ENCODE data around the gene SEPTIN1.
A peak's percentile ranks its signal among the peaks of the same experiment; 100 is the strongest.
"Not testable (repeated sequence)": the region's sequence is repeated elsewhere in the genome, so short reads cannot be mapped to it uniquely, and the experiment has no call there.

SEPTIN1 gene

DNA sequence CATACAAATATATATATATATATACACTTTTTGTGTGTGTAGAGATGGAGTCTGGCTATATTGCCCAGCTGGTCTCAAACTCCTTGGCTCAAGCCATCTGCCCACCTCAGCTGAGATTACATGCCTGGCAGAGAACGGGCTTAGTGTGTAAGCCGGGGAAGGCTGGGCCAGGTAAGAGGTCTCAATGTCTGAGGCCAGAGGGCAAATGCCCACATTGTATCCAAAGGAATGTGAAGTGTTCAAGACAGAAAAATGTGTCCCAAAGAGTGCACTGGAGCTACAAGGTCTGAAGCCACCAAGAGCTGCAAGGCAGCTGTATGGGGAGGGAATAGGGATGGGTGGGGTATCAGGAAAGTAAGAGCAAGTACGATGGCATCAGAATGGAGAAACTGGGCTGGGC, 36.1 kb downstream of the SEPTIN1 start:
- no peak overlapping the region for H3K27ac ChIP-seq (replicated peaks; ENCODE audit: low read length)
- no peak overlapping the region for H2BK15ac ChIP-seq (ENCODE audit: low read length)
- no peak overlapping the region for H2BK120ac ChIP-seq (ENCODE audit: low read depth, low read length)
- H3K23ac ChIP-seq (ENCODE audit: low read depth, low read length, poor library complexity), result no peak overlapping the region
- no peaks in the 10 kb centered on the region for H3K9me3 ChIP-seq (replicated peaks in 1 of 2; ENCODE audit: control insufficient read depth in 2 of 2, insufficient read depth in 1 of 2, low read depth in 1 of 2, low read length in 2 of 2)
- H3K27me3 ChIP-seq (ENCODE audit: control insufficient read depth in 3 of 3, insufficient read depth in 3 of 3, low read depth in 1 of 3, low read length in 3 of 3), result no peaks in the 10 kb centered on the region
- no peaks in the 10 kb centered on the region for H3K79me1 ChIP-seq (ENCODE audit: low read depth, low read length)
- H3K4me3 ChIP-seq (ENCODE audit: low read length in 2 of 2), result no peak overlapping the region
- H2BK12ac ChIP-seq (ENCODE audit: low read length), result no peak overlapping the region
- H2AK5ac ChIP-seq (ENCODE audit: low read depth, low read length), result no peak overlapping the region
- no CpG with 5 or more reads among the region's 3 CpGs for WGBS, 2 donors (ENCODE audit: extremely low coverage in 2 of 2, insufficient read length in 2 of 2, insufficient replicate concordance in 1 of 2)
- H4K91ac ChIP-seq (ENCODE audit: low read depth, low read length, poor library complexity), result no peak overlapping the region
- no peak overlapping the region for H3K4ac ChIP-seq (ENCODE audit: low read length)
- H3K4me1 ChIP-seq (ENCODE audit: control insufficient read depth in 2 of 2, insufficient read depth in 1 of 2, low read depth in 1 of 2, low read length in 2 of 2), result no peaks in the 10 kb centered on the region
- H3K36me3 ChIP-seq (replicated peaks in 1 of 2; ENCODE audit: control insufficient read depth in 2 of 2, insufficient read depth in 2 of 2, low read length in 2 of 2), result peaks cover 10 to 13% of the 10 kb centered on the region in 2 donors
- DNase-seq (ENCODE audit: low spot score), result no peak
- no peak overlapping the region for H3K18ac ChIP-seq (ENCODE audit: low read length)
- no peak overlapping the region for H4K8ac ChIP-seq (ENCODE audit: low read depth, low read length)
- no peak overlapping the region for H2BK5ac ChIP-seq (ENCODE audit: low read length)
- no peak overlapping the region for H3K14ac ChIP-seq (ENCODE audit: low read length)
- H2AFZ ChIP-seq (ENCODE audit: low read length), result no peak overlapping the region
- no peak overlapping the region for H3K4me2 ChIP-seq (ENCODE audit: insufficient read depth, low read length, poor library complexity, severe bottlenecking)
- H3K9ac ChIP-seq (ENCODE audit: low read depth, low read length, poor library complexity), result no peak overlapping the region

DNA sequence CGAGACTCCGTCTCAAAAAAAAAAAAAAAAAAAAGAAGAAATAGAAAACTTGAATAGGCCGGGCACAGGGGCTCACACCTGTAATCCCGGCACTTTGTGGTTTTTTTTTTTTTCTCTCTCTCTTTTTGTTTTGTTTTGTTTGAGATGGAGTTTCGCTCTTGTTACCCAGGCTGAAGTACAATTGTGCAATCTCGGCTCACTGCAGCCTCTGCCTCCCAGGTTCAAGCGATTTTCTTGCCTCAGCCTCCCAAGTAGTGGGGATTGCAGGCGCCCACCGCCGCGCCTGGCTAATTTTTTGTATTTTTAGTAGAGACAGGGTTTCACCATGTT, 38.9 kb downstream of the SEPTIN1 start:
- not testable (repeated sequence) for H3K27ac ChIP-seq (replicated peaks; ENCODE audit: low read length); H2BK12ac ChIP-seq (ENCODE audit: low read length); H2AK5ac ChIP-seq (ENCODE audit: low read depth, low read length); H3K18ac ChIP-seq (ENCODE audit: low read length); H3K9me3 ChIP-seq (replicated peaks in 1 of 2; ENCODE audit: control insufficient read depth in 2 of 2, insufficient read depth in 1 of 2, low read depth in 1 of 2, low read length in 2 of 2); H3K9ac ChIP-seq (ENCODE audit: low read depth, low read length, poor library complexity); H2BK120ac ChIP-seq (ENCODE audit: low read depth, low read length); H3K4ac ChIP-seq (ENCODE audit: low read length); DNase-seq (ENCODE audit: low spot score); H3K4me1 ChIP-seq (ENCODE audit: control insufficient read depth in 2 of 2, insufficient read depth in 1 of 2, low read depth in 1 of 2, low read length in 2 of 2); H4K91ac ChIP-seq (ENCODE audit: low read depth, low read length, poor library complexity); H4K8ac ChIP-seq (ENCODE audit: low read depth, low read length); H2AFZ ChIP-seq (ENCODE audit: low read length); H2BK5ac ChIP-seq (ENCODE audit: low read length); H3K4me2 ChIP-seq (ENCODE audit: insufficient read depth, low read length, poor library complexity, severe bottlenecking); H3K14ac ChIP-seq (ENCODE audit: low read length); H3K27me3 ChIP-seq (ENCODE audit: control insufficient read depth in 3 of 3, insufficient read depth in 3 of 3, low read depth in 1 of 3, low read length in 3 of 3); H3K23ac ChIP-seq (ENCODE audit: low read depth, low read length, poor library complexity); H3K79me1 ChIP-seq (ENCODE audit: low read depth, low read length); H3K36me3 ChIP-seq (replicated peaks in 1 of 2; ENCODE audit: control insufficient read depth in 2 of 2, insufficient read depth in 2 of 2, low read length in 2 of 2); H3K4me3 ChIP-seq (ENCODE audit: low read length in 2 of 2); H2BK15ac ChIP-seq (ENCODE audit: low read length)
- whole genome bisulfite sequencing, 2 donors (ENCODE audit: extremely low coverage in 2 of 2, insufficient read length in 2 of 2, insufficient replicate concordance in 1 of 2), result no CpG with 5 or more reads among the region's 11 CpGs

DNA sequence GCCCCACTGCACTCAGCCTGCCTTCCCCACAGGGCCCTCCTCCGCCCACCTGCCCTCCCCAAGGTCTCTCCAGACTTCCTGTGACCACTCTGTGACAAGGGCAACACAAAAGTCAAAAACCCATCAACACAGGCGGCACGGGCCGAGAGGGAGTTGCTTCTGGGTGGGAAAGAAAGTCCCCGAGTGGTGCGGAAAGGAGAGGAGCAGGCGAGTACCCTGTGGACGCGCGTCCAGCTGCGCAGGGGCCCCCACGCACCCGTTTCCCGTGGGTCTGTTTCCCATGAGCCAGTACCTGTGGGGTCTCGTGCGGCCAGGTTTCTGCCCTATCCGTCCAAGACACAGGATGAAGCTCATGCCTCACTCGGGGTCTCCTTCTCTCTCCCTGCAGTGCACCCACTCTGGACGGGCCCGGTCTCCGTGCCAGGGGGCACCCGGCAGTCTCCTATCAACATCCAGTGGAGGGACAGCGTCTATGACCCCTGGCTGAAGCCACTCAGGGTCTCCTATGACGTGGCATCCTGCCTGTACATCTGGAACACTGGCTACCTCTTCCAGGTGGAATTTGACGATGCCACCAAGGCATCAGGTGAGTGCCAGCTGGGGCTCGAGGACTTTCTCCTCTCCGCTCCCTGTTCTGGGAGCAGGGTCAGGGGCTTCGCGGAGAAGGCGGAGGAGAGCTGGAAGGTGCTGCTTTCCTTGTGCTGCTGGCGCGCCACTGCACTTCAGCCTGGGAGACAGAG, 39.4 kb downstream of the SEPTIN1 start:
- Histone ChIP-seq H2BK12ac (ENCODE audit: low read length) (peak overlapping the region; percentile 22), H3K36me3 (replicated peaks in 1 of 2; ENCODE audit: control insufficient read depth in 2 of 2, insufficient read depth in 2 of 2, low read length in 2 of 2) (no peaks in the 10 kb centered on the region), H3K18ac (ENCODE audit: low read length) (no peak overlapping the region), H3K4me2 (ENCODE audit: insufficient read depth, low read length, poor library complexity, severe bottlenecking) (no peak overlapping the region), H3K27me3 (ENCODE audit: control insufficient read depth in 3 of 3, insufficient read depth in 3 of 3, low read depth in 1 of 3, low read length in 3 of 3) (no peaks in the 10 kb centered on the region), H3K79me1 (ENCODE audit: low read depth, low read length) (no peaks in the 10 kb centered on the region), H3K4me3 (ENCODE audit: low read length in 2 of 2) (no peak overlapping the region), H3K27ac (replicated peaks; ENCODE audit: low read length) (no peak overlapping the region), H3K9me3 (replicated peaks in 1 of 2; ENCODE audit: control insufficient read depth in 2 of 2, insufficient read depth in 1 of 2, low read depth in 1 of 2, low read length in 2 of 2) (no peaks in the 10 kb centered on the region), H3K9ac (ENCODE audit: low read depth, low read length, poor library complexity) (peak overlapping the region; percentile 60), H2BK15ac (ENCODE audit: low read length) (peak overlapping the region; percentile 26), H4K8ac (ENCODE audit: low read depth, low read length) (no peak overlapping the region), H2AK5ac (ENCODE audit: low read depth, low read length) (peak overlapping the region; percentile 46), H2BK120ac (ENCODE audit: low read depth, low read length) (no peak overlapping the region), H3K23ac (ENCODE audit: low read depth, low read length, poor library complexity) (peak overlapping the region; percentile 65), H3K4ac (ENCODE audit: low read length) (no peak overlapping the region), H2AFZ (ENCODE audit: low read length) (peak overlapping the region; percentile 40), H3K14ac (ENCODE audit: low read length) (no peak overlapping the region), H2BK5ac (ENCODE audit: low read length) (no peak overlapping the region), H3K4me1 (ENCODE audit: control insufficient read depth in 2 of 2, insufficient read depth in 1 of 2, low read depth in 1 of 2, low read length in 2 of 2) (no peaks in the 10 kb centered on the region), H4K91ac (ENCODE audit: low read depth, low read length, poor library complexity) (no peak overlapping the region)
- DNase-seq (ENCODE audit: low spot score), result no peak
- WGBS, 2 donors (ENCODE audit: extremely low coverage in 2 of 2, insufficient read length in 2 of 2, insufficient replicate concordance in 1 of 2), result no CpG with 5 or more reads among the region's 32 CpGs

DNA sequence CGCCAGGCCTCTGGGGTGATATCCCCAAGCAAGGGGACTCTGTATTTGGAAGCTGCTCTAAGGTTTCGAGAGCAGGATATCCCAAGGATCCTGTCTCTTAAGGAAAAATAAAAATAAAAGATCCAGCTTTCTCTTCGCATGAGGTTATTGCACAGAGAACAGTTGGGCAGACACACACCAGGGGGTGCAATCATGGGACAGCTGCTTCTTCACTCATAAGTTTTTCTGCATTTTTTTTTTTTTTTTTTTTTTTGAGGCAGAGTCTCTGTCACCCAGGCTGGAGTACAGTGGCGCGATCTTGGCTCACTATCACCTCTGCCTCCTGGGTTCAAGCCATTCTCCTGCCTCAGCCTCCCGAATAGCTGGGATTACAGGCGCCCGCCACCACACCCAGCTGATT, 40.4 kb downstream of the SEPTIN1 start:
- not testable (repeated sequence) for H3K79me1 ChIP-seq (ENCODE audit: low read depth, low read length); H2AFZ ChIP-seq (ENCODE audit: low read length); H4K8ac ChIP-seq (ENCODE audit: low read depth, low read length); H3K36me3 ChIP-seq (replicated peaks in 1 of 2; ENCODE audit: control insufficient read depth in 2 of 2, insufficient read depth in 2 of 2, low read length in 2 of 2); H3K27me3 ChIP-seq (ENCODE audit: control insufficient read depth in 3 of 3, insufficient read depth in 3 of 3, low read depth in 1 of 3, low read length in 3 of 3); H2BK5ac ChIP-seq (ENCODE audit: low read length); H3K14ac ChIP-seq (ENCODE audit: low read length); H3K4ac ChIP-seq (ENCODE audit: low read length); H2BK15ac ChIP-seq (ENCODE audit: low read length); H3K4me2 ChIP-seq (ENCODE audit: insufficient read depth, low read length, poor library complexity, severe bottlenecking); H3K9ac ChIP-seq (ENCODE audit: low read depth, low read length, poor library complexity); H3K4me1 ChIP-seq (ENCODE audit: control insufficient read depth in 2 of 2, insufficient read depth in 1 of 2, low read depth in 1 of 2, low read length in 2 of 2); DNase-seq (ENCODE audit: low spot score); H2BK12ac ChIP-seq (ENCODE audit: low read length); H2BK120ac ChIP-seq (ENCODE audit: low read depth, low read length); H3K23ac ChIP-seq (ENCODE audit: low read depth, low read length, poor library complexity); H3K9me3 ChIP-seq (replicated peaks in 1 of 2; ENCODE audit: control insufficient read depth in 2 of 2, insufficient read depth in 1 of 2, low read depth in 1 of 2, low read length in 2 of 2); H4K91ac ChIP-seq (ENCODE audit: low read depth, low read length, poor library complexity); H3K27ac ChIP-seq (replicated peaks; ENCODE audit: low read length); H3K18ac ChIP-seq (ENCODE audit: low read length); H3K4me3 ChIP-seq (ENCODE audit: low read length in 2 of 2)
- WGBS, 2 donors (ENCODE audit: extremely low coverage in 2 of 2, insufficient read length in 2 of 2, insufficient replicate concordance in 1 of 2), result no CpG with 5 or more reads among the region's 8 CpGs
- H2AK5ac ChIP-seq (ENCODE audit: low read depth, low read length), result peak overlapping the region; percentile 63
